ENCODE data around the gene RANBP17. TPM values are rescaled to one million over a fixed set of nuclear protein-coding genes. Genes with fewer than 3 reads are reported as not detected.
"Not testable (repeated sequence)": the region's sequence is repeated elsewhere in the genome, so short reads cannot be mapped to it uniquely, and the experiment has no call there.

RANBP17 gene
- total RNA-seq (2014; rRNA removed; shearing (Covaris generic); ENCODE audit: low replicate concordance) = 5.5 and 10.1 TPM in 2 replicates

DNA sequence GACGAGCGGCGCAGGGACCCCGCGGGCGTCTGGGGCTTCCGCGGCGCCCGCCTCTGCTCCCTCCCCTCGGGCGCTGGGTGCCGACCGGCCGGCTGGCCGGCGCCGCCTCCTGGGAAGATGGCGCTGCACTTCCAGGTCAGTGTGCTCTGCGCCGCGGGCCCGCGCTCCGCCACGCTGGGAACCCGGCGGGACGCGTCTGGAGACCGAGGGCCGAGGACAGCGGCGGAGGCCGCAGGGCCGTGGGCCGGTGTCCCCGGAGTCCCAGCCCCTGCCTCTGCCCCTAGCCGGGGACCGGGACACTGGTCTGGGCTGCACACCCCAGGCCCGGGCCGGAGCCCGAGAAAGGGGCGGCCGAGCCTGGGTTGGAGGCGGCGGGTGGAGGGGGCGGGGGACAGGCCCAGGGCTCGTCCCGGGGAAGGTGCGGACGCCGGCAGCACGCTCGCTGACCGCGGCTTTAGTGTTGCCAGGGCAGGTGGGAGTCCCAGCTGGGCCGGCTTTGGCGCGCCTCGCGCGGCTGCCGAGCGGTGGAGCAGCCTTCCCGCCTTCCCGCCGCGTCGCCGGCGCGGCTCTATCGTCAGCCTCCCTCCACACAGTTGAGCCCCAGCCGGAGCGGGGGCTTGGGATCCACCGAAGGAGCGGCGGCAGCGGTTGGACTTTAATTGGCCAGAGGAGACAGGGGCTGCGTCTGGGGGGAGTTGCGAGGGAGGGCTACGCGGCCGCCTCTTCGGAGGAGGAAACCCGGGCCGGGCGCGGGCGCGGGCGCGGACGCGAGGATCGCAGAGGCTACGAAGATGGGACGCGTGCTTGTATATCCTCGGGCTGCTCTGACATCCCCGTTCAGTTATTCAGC is at the start of gene RANBP17:
TSS of gene RANBP17 (plus strand) at position 102 of the 850 bp plus-strand sequence.
- Histone ChIP-seq H3K9me3 (peaks cover 9% of the 10 kb centered on the region), H3K36me3 (no peaks in the 10 kb centered on the region), H3K27me3 (no peaks in the 10 kb centered on the region), H3K4me3 (peak within 1 kb of the TSS; percentile 72)
- DNase-seq = peak; percentile 83

DNA sequence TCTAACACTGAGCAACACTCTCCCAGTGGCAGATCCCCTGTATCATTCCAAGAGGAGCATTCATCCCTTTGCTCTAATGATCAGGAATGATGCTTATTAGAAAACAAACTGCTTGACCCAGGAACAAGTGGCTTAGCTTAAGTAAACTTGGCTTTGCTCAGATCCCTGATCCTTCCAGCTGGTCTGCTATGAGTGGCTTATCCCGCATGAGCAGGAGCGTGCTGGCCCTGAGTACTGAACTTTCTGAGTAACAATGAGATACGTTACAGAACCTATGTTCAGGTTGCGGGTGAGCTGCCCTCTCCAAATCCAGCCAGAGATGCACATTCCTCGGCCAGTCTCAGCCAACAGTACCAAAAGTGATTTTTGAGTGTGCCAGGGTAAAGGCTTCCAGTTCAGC is 48.6 kb upstream of the RANBP17 start:
- Histone ChIP-seq H3K9me3 (no peaks in the 10 kb centered on the region), H3K27me3 (no peaks in the 10 kb centered on the region; the same call in none of the 2 replicates), H3K4me3 (no peak overlapping the region), H3K36me3 (no peaks in the 10 kb centered on the region)
- DNase-seq = peak; percentile 37

DNA sequence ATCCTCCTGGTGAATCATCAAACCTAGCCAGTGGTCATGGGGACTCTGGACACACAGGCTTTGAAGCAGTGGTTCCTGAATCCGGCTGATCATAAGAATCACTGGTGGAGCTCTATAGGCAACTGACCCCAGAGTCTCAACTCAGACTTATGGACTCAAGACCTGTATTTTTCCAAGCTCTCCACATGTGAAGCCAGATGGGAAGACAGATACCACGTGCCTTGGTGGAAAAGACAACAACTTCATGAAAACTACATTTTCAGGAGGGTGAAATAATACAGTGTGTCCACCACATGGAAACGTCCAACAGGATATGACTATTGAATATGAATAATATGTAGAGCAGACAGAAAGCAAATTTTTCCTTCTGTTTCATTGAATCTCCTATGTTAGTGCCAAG is 44.6 kb upstream of the RANBP17 start:
- Histone ChIP-seq H3K4me3 (no peak overlapping the region), H3K9me3 (no peaks in the 10 kb centered on the region), H3K27me3 (no peaks in the 10 kb centered on the region; the same call in 1 of the 2 replicates), H3K36me3 (no peaks in the 10 kb centered on the region)
- no peak for DNase-seq

DNA sequence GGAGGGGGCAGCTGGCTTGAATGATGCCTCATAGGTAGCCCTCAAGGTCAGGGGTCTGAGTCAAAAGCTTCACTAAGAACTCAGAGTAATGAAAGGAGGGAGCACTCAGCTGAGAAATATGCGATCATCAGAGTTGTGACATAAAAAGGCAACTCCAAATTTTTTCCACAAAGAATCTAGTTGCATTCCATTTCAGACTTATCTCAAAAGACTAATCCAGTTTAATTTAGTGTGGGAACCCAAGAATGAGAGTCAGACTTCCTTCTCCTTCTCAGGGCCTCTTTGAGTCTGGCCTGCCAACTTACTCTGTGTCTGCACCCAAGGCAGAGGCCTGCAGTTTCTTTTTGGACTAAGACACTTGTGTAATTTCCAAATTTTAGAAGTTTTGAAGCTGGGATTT is 43.6 kb upstream of the RANBP17 start:
- no peak for DNase-seq
- Histone ChIP-seq H3K9me3 (no peaks in the 10 kb centered on the region), H3K4me3 (no peak overlapping the region), H3K27me3 (no peaks in the 10 kb centered on the region; the same call in 1 of the 2 replicates), H3K36me3 (no peaks in the 10 kb centered on the region)

DNA sequence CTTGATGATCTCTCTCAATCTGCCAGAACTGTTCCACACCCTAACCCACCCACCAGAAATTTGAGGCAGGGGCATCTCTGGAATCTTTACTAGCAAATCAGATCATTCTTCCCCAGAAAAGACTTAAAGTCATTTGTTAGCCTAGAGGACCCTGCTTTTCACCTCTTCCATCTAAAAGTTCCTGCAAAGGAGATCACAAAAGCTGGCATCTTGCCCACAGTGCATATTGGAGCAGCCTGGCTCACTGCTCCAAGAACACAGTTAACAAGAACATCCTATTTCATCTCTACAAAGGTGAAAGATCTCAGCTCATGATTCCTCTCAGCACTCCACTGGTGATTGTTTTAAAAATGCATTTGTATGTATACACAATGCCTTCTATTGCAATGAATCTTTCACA is 42.0 kb upstream of the RANBP17 start:
- no peak for DNase-seq
- Histone ChIP-seq H3K4me3 (no peak overlapping the region), H3K27me3 (no peaks in the 10 kb centered on the region), H3K9me3 (no peaks in the 10 kb centered on the region), H3K36me3 (no peaks in the 10 kb centered on the region)

DNA sequence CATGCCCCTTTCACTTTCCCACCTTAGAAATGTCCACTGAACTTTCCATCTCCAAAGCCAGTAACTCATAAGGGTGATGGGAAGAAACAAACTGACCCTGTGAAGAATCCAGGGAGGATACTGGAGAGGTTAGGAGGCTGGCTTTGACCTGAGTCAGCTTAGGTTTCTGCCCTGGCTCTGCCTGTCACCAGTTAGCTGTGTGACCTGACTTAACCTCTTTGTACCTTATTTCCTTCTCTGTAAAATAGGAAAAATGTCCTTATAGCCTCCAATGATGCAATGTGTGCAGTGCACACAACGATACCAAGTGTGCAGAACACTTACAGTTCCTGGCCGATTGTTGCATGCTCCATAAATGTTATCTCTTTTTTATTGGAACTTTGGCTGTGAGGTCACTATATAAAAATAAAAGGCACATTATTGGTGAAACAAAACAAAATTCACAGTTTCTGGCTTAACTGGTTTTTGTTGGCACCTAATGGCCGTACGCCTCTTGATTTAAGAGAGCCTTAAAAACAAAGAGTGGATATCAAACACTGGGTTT is 40.5 kb upstream of the RANBP17 start:
- no peak overlapping the region for H3K4me3 ChIP-seq
- no peaks in the 10 kb centered on the region for H3K36me3 ChIP-seq
- no peaks in the 10 kb centered on the region for H3K9me3 ChIP-seq
- no peak for DNase-seq
- H3K27me3 ChIP-seq = no peaks in the 10 kb centered on the region

DNA sequence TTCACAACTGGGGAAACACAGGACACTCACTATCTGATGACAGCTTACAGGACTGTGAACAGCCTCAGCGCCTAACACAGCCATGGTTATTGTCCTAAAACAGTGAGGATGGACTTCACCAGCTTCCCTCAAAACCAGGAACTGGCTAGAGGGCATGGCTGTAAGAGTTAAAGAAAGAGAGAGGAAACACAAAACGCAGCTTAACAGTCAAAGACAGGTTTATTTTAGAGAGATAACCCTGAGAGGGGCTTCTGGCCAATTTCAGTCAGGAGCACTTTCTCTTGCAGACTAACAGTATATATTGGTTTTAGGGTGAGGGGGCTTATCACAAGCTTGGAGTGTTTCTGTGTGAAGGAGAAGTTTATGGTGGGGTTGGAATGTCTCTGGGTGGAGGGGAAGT is 35.7 kb upstream of the RANBP17 start:
- H3K4me3 ChIP-seq = no peak overlapping the region
- no peaks in the 10 kb centered on the region for H3K9me3 ChIP-seq
- H3K27me3 ChIP-seq = no peaks in the 10 kb centered on the region
- DNase-seq = no peak
- H3K36me3 ChIP-seq = no peaks in the 10 kb centered on the region

DNA sequence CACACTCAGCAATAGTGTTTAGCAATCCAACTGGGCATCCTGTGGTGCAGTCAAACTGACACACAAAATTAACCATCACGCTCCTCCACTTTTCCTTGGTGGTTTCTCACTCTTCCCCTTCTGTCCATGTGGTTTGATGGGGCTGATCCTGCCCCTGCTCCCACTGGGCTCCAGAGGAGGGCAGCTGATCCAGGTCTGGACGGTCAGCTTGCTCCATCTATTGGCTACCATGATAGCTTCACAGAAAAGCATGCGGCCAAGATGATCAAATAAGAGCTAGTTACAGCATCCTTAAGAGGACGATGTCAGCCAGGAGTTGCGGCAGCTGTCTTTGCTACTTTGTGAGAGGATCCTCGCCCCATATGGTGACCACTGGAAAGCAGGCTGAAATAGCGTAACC is 29.6 kb upstream of the RANBP17 start:
- no peak for DNase-seq
- no peak overlapping the region for H3K4me3 ChIP-seq
- H3K27me3 ChIP-seq = no peaks in the 10 kb centered on the region
- no peaks in the 10 kb centered on the region for H3K36me3 ChIP-seq
- no peaks in the 10 kb centered on the region for H3K9me3 ChIP-seq

DNA sequence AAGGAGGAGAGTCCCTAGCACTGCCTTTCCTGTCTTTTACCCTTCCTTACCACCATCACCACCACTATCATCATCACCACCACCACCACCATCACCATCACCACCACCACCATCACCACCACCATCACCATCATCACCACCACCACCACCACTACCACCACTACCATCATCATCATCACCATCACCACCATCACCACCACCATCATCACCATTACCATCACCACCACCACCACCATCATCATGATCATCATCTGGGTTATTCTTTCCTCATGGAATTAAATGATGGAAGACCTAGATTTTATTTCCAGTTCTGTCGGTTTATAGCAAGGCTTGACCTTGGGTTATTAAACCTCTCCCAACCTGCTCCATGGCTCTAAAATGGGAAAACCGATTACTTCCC is 27.8 kb upstream of the RANBP17 start:
- not testable (repeated sequence) for H3K4me3 ChIP-seq, H3K9me3 ChIP-seq, H3K27me3 ChIP-seq, H3K36me3 ChIP-seq, DNase-seq

DNA sequence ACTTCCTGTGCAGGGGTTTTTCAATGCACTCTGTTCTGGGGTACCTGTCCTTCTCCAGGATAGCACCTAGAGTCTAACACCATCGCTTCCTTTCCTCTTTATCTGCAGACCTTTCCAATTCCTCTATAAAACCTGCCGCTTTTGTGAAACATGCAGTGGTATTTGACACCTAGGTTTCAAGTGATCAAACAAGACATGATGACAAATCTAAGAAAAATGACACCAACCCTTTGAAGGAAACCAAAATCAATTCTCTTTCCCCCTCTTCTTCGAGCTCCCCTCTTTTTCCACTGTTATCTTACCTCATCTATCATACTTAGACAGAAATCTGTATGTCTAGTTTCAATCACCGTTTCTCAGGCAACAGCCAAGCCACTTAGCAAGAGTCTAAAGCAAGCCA is 25.6 kb upstream of the RANBP17 start:
- no peaks in the 10 kb centered on the region for H3K9me3 ChIP-seq
- no peaks in the 10 kb centered on the region for H3K36me3 ChIP-seq
- no peak for DNase-seq

DNA sequence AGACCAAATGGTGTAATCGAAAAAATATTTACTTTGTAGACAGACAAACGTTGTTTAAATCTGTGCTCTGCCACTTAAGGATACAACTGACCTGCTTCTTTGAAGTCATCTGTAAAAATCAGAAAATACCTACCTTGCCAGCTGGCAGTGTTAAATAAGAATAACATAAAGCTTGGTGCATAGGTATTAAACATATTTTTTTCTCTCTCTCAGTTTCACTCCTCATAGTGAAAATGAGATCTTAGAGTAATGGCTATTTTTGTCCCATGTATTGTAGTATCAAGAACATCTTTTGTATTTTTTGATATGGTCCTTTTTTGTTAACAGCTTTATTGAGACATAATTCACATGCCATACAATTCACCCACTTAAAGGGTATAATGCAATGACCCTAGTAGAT is 17.9 kb upstream of the RANBP17 start:
- no peaks in the 10 kb centered on the region for H3K36me3 ChIP-seq
- no peaks in the 10 kb centered on the region for H3K9me3 ChIP-seq
- DNase-seq = no peak
- H3K27me3 ChIP-seq = peaks cover 3% of the 10 kb centered on the region; the same call in 1 of the 2 replicates
- H3K4me3 ChIP-seq = no peak overlapping the region

More for the DNA sequence above, 25.6 kb upstream of the RANBP17 start:
- H3K27me3 ChIP-seq = peaks cover 3% of the 10 kb centered on the region; the same call in 1 of the 2 replicates
- H3K4me3 ChIP-seq = no peak overlapping the region

DNA sequence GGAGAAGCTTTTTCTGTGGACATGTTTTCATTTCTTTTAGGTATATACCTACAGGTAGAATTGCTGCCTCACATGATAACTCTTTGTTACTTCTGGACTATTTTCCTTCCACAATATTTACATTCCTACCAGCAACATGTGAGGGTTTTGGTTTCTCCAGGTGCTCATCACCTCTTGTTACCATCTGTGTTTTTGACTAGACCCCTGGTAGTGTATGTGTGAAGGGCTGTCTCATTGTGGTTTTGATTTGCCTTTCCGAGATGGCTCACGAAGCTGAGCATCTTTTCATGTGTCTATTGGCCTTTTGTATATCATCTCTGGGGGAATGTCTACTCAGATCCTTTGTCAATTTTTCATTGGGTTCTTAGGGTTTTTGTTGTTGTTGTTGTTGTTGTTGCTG is 17.2 kb upstream of the RANBP17 start:
- H3K9me3 ChIP-seq = no peaks in the 10 kb centered on the region
- H3K4me3 ChIP-seq = no peak overlapping the region
- H3K36me3 ChIP-seq = no peaks in the 10 kb centered on the region
- no peak for DNase-seq
- H3K27me3 ChIP-seq = no peaks in the 10 kb centered on the region; the same call in 1 of the 2 replicates

DNA sequence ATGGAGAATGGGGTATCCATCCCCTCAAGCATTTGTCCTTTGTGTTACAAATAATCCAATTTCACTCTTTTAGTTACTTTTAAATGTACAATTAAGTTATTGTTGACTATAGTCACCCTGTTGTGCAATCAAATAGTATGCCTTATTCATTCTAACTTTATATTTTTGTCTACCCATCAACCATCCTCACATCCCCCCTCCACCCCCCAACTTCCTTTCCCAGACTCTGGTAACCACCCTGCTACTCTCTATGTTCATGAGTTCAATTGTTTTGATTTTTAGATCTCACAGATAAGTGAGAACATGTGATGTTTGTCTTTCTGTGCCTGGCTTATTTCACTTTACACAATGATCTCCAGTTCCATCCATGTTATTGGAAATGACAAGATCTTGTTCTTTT is 15.4 kb upstream of the RANBP17 start:
- H3K9me3 ChIP-seq = no peaks in the 10 kb centered on the region
- no peaks in the 10 kb centered on the region; the same call in 1 of the 2 replicates for H3K27me3 ChIP-seq
- no peak overlapping the region for H3K4me3 ChIP-seq
- no peak for DNase-seq
- no peaks in the 10 kb centered on the region for H3K36me3 ChIP-seq

DNA sequence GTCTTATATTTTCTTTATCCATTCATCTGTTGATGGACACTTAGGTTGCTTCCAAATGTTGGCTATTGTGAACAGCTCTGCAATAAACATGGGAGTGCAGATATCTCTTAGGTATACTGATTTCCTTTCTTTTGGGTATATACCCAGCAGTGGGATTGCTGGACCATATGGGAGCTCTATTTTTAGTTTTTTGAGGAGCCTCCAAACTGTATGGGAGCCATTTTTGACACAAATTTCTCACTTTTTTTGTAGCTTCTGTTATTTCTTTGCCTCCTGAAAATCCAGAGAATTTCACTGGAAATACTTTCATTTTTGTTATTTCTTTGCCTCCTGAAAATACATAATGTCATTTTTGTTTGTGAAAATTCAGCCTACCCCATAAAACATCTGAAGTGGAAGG is 15.0 kb upstream of the RANBP17 start:
- H3K36me3 ChIP-seq = no peaks in the 10 kb centered on the region
- H3K4me3 ChIP-seq = no peak overlapping the region
- no peaks in the 10 kb centered on the region for H3K9me3 ChIP-seq
- no peak for DNase-seq
- H3K27me3 ChIP-seq = no peaks in the 10 kb centered on the region; the same call in 1 of the 2 replicates

DNA sequence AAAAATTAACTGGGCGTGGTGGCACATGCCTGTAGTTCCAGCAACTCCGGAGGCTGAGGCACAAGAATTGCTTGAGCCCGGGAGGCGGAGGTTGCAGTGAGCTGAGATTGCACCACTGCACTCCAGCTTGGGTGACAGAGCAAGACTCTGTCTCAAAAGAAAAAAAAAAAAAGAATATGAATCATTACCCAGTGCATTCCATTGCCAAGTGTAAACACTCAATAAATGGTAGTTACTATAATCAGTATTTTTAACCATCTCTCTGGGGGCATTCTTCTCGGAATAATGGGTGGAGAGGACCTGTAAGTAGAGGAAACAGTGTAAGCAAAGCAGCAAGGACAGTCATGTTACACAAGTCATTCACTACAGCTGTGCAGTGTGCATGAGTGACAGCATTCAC is 13.8 kb upstream of the RANBP17 start:
- no peak overlapping the region for H3K4me3 ChIP-seq
- peaks cover 4% of the 10 kb centered on the region; the same call in 1 of the 2 replicates for H3K27me3 ChIP-seq
- peak; percentile 34 for DNase-seq
- no peaks in the 10 kb centered on the region for H3K36me3 ChIP-seq
- no peaks in the 10 kb centered on the region for H3K9me3 ChIP-seq

DNA sequence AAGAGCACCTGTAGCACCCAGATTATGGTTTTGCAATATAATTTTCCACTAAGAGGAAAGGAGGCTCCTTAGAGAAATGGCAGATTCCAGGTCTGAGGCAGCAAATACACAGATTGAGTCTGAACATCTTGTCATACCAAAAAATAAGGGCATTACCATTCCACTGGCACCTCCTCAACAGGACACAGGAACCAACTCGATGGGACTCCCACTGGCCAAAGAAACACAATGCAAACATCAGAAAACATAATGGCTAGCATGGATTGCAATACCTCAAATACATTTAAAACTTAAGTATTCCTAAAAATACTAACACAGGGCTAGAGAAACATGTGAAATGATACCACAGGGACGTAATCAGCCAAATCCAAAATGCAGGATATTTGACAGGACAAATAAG is 12.4 kb upstream of the RANBP17 start:
- no peaks in the 10 kb centered on the region for H3K9me3 ChIP-seq
- H3K4me3 ChIP-seq = no peak overlapping the region
- H3K27me3 ChIP-seq = peaks cover 4% of the 10 kb centered on the region; the same call in 1 of the 2 replicates
- no peak for DNase-seq
- H3K36me3 ChIP-seq = no peaks in the 10 kb centered on the region

DNA sequence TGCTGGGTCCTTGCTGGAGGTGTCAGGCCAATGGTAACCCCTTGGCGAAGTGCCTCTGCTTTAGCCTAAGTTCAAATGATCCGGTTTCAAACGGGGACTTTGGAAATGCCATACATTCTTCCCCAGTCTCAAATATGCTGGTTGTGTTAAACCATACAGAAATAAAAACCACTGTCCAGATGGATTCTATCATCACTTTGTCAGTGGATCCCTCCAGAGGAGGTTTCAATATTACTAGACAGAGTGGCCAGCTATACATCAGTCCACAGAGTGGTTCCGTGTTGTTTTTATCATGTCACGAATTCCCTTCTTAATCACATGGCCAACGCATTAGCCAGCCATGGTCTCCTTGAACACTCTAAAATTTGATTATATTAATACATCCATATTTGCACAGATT is 7.3 kb upstream of the RANBP17 start:
- H3K27me3 ChIP-seq = 0 out of 2 replicates have a peak, but pooled peaks cover 4% of the 10 kb centered on the region
- no peaks in the 10 kb centered on the region for H3K36me3 ChIP-seq
- no peaks in the 10 kb centered on the region for H3K9me3 ChIP-seq
- no peak overlapping the region for H3K4me3 ChIP-seq
- DNase-seq = no peak

DNA sequence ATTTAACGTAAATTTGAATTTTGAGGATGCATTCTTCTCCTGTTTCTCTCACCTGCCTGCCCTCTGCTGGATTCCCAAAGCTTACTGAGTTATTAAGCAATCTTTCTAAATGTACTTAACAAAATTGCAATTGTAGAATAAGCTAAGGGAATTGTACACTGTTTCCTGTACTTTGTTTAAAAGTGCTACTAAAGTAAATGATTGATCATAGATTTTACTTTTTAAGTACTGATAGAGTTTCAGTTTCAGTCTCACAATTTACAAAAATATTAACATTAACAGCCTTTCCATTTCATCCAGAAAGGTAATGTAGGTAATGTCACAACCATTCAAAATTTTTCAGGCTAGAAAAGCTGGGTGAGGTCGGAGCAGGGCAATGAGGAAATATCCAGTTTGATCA is 4.8 kb upstream of the RANBP17 start:
- H3K27me3 ChIP-seq = 0 out of 2 replicates have a peak, but pooled peaks cover 2% of the 10 kb centered on the region
- no peaks in the 10 kb centered on the region for H3K36me3 ChIP-seq
- no peak overlapping the region for H3K4me3 ChIP-seq
- no peak for DNase-seq
- H3K9me3 ChIP-seq = peaks cover 9% of the 10 kb centered on the region

All from MG63 (cell line).